Kidney epithelial cell (primary cell): ENCODE measurements around the gene CHKA. TPM values are rescaled to one million over a fixed set of nuclear protein-coding genes. Genes with fewer than 3 reads are reported as not detected.

Source experiments
- DNase-seq: peaks from one replicate; pipeline ENCODE4 v3.0.0-alpha.2; 2010; ENCODE audit warnings: low read depth
- H3K27me3 ChIP-seq: 2 replicates; pipeline ENCODE4 v1.6.0; 2011; ENCODE audit warnings: low read length; ENCODE audit not compliant: control insufficient read depth, insufficient read depth
- H3K36me3 ChIP-seq: 2 replicates; pipeline ENCODE4 v1.5.1; 2011; ENCODE audit warnings: low read length; ENCODE audit not compliant: control insufficient read depth, insufficient read depth
- H3K4me3 ChIP-seq: 2 replicates; pipeline ENCODE4 v1.5.1; 2011; ENCODE audit warnings: low read depth, mild to moderate bottlenecking, control low read depth, low read length
- CTCF ChIP-seq: IDR thresholded peaks from 2 replicates; pipeline ENCODE4 v1.5.1; 2011; ENCODE audit warnings: mild to moderate bottlenecking, moderate library complexity, low read length, control low read depth, inconsistent platforms; ENCODE audit not compliant: insufficient read depth, poor library complexity, severe bottlenecking
- total RNA-seq: library from RNA; depleted of rRNA; stranded (reverse); fragments of >200 nt; gene quantifications from 2 replicates; pipeline ENCODE4 v1.2.3, GENCODE V29; 2015

The CHKA gene
- total RNA-seq, 1 donor from 2014 or later: 30.9 TPM

GRCh38 chr11:68035266-68035876 lies 85.8 kb downstream of the CHKA start:
- DNase-seq: no peak
- H3K36me3 ChIP-seq: peaks cover 1% of the 10 kb centered on the region
- H3K27me3 ChIP-seq: no peaks in the 10 kb centered on the region
- no peak for TF ChIP-seq CTCF
- H3K4me3 ChIP-seq: no peak overlapping the region

GRCh38 chr11:68033708-68034045 lies 87.5 kb downstream of the CHKA start:
- H3K36me3 ChIP-seq: peaks cover 1% of the 10 kb centered on the region
- TF ChIP-seq CTCF: no peak
- H3K27me3 ChIP-seq: no peaks in the 10 kb centered on the region
- no peak for DNase-seq
- no peak overlapping the region for H3K4me3 ChIP-seq

DNA sequence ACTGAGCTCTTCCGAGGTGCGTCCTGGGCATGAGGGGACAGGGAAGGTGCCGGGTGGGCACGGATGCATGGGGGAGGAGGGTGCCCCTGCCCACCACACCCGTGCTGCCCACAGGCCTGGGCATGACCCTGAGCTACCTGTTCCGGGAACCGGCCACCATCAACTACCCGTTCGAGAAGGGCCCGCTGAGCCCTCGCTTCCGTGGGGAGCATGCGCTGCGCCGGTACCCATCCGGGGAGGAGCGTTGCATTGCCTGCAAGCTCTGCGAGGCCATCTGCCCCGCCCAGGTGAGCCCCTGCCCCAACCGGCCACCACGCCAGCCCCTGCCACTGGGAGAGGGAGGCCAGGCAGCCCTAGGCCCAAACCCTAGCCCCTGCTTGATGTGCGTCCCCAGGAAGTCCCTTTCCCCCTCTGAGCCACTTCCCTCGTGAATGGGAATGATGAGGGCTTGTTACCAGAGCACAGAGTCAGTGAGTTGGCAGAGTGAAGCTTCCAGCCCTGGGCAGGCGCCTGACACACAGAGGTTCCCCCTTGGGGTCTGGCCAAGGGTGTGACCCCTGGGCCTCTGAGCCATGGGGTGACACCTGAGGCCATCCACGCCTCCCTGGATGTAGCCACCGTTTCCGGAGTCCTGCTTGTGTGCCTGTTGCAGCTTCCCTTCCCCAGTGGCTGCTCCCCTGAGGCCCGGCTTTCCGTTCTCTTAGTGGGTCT lies 88.0 kb downstream of the CHKA start:
- Histone ChIP-seq H3K36me3 (peaks cover 1% of the 10 kb centered on the region), H3K27me3 (no peaks in the 10 kb centered on the region), H3K4me3 (no peak overlapping the region)
- TF ChIP-seq CTCF: no peak
- no peak for DNase-seq

DNA sequence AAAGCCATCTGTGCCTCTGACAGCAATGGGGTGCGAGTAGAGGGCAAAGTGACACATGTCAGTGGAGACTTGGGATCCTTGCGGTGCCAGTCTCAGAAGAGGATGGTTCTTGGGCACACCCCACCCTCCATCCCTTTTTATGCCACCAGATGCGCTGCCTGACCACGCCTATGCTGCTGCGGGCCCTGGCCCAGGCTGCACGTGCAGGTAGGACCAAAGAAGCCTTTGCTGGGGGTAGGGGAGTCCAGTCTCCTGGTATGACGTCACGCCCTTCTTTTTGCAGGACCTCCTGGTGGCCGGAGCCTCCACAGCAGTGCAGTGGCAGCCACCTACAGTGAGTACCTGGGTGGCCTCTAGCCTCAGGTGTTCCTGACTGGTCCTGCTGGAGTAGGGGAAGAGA lies 89.2 kb downstream of the CHKA start:
- no peak for TF ChIP-seq CTCF
- no peak for DNase-seq
- Histone ChIP-seq H3K4me3 (no peak overlapping the region), H3K27me3 (no peaks in the 10 kb centered on the region), H3K36me3 (peaks cover 1% of the 10 kb centered on the region)

DNA sequence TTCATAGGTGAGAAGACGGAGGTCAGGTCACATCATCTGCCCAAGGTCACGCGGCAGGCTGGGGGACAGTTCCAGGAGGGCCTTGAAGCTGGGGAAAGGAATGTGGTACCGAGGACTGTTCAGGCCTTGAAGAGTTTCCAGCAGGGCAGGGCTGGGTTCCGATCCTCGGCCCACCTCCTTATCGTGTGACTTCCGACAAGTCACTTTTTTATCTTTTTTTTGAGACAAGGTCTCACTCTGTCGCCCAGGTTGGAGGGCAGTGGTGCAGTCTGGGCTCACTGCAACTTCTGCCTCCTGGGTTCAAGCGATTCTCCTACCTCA lies 90.1 kb downstream of the CHKA start:
- Histone ChIP-seq H3K27me3 (no peaks in the 10 kb centered on the region), H3K36me3 (peaks cover 1% of the 10 kb centered on the region), H3K4me3 (peak overlapping the region; percentile 87)
- no peak for TF ChIP-seq CTCF
- DNase-seq: no peak
